Pulmonary artery endothelial cell (primary cell): ENCODE measurements around the gene IL12B. TPM values are rescaled to one million over a fixed set of nuclear protein-coding genes. Genes with fewer than 3 reads are reported as not detected.
"Not testable (repeated sequence)": the region's sequence is repeated elsewhere in the genome, so short reads cannot be mapped to it uniquely, and the experiment has no call there.

ENCODE experiments used
- DNase-seq: peaks from one replicate; pipeline ENCODE4 v3.0.0-alpha.2; 2011; ENCODE audit warnings: low read depth, low spot score
- total RNA-seq: library from RNA; depleted of rRNA; stranded (reverse); fragments of >200 nt; gene quantifications from 2 replicates; pipeline ENCODE4 v1.2.3, GENCODE V29; 2014

The IL12B gene
- total RNA-seq, 1 donor from 2014 or later = not detected

DNA sequence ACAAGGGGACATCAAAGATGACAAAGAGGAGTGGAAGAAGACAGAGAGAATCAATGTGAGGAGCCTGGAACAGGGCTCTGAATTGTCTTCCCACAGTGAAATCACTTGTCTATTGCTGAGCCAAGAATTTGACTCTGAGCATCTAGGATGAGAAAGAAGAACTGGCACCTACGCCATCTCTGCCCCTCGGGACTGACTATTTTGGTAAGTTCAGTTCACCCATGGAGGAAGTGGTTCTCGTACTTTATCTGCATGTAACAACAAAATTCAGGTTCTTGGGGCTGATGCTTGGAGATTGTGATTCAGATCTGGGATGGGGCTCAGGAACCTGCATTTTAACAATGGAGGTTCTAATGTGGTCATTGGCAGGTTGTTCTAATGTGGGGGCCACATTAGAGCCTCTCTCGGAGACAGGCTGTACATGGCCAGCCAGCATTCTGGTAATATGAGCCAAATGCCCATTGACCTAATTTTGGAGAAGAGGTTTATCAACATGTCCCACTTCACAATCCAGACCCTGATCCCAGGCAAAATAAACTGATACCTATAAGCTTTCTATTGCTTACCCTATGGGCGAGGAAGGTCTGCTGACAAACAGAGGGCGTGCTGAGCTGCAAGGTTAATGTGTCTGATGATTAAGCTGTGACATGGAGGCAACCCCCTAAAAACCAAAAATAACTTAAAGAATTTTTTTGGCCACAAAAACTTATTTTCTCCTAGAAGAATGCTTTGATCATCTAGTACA lies 2.7 kb upstream of the IL12B start:
- no peak for DNase-seq

DNA sequence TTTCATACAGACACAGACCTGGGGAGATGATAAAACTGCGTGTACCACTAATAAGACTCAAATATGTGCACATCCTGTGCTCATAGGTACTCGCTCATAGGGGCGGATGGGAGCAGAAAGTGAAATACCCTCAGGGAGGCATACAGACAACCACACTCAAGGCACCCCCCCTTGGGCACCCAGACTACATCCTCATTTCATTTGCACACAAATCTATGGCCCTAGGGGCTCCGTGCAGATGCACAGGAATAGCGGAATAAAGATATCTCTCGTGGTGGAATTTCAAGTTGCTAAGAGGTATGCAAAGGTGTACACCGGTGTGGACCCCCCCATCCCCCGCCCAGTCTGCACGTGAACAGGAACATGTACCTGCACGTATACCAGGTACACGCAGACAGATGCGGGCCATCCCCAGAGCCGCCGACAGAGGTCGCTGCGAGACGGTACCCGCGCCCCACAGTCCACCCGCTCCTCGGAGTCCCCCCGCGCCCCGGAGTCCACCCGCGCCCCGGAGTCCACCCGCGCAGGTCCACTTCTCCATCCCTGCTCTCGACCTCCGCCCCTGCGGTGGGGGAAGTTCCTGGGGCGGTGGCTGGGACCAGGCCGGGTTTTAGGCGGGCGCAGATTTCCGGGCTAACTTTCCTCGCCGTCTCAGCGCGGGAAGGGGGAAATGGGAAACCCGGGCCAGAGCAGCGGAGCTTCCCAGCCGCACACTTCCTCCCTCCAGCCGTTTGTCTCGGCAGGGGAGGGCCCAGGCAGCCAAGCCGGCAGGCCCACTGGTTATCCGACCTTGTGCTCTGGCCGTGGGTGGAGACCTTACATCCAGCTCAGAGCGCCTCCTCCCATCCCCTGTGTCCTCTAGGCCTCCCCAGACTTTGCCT lies 1.0 kb upstream of the IL12B start:
- DNase-seq = no peak

DNA sequence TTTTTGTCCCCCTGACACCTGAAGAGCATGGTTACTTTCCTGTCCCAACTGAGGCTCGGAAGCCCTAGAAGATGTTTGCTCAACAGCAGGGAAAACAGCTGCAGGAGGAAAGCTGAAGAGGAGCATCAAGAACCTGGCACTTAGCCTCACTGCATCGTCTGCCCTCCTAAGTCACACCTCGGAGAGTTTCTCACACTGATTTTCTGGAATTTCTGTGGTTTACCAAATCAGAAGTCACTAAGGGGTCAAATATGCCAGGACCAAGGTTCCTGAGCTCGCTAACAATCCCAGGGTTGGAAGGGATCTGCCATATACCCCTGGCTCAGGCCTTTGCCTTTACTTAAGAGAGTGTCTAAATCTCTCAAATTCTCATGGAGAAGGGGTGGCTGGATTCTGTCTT lies 5.3 kb downstream of the IL12B start:
- no peak for DNase-seq

DNA sequence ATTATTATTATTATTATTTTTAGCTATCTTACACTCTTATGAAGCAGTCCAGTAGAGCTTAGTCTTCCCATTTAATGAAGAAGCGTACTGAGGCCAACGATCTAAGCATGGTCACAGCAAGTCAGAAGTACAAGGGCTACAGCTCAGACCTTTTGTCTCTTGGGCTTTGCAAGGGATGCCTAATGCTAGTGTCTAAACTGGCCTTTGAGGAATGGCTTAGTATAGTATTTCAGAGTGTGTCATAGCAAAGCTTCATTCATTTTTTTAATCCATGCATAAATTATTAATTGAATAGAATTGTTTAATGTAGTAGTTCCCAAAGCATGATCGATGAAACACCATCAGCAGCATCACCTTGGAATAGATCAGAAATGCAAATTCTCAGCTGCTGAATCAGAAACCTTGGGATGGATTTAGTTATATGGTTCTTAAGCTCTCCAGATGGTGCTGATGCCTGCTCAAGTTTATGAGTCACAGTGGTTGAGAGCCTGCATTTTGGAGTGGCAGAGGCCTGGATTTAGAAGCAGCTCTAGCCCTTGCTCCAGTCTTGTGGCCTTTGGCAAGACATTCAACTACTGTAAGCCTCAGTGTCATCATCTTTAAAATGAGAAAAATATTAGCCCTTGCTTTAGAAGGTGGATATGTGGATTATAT lies 6.1 kb downstream of the IL12B start:
- DNase-seq = no peak

DNA sequence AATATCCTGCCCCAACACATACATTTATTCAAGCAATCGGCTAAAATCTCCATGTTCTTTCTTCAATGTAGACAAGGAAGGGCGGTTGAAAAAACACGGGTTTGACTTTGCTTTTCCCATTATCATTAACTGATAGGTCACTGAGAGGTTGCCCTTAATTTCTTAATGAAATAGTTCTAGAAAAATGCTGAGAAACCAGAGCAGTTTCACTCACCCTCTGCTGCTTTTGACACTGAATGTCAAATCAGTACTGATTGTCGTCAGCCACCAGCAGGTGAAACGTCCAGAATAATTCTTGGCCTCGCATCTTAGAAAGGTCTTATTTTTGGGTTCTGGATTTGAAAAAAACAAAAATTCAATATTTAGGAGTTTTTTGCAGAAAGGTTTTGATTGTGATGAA lies 8.1 kb downstream of the IL12B start:
- DNase-seq = no peak

DNA sequence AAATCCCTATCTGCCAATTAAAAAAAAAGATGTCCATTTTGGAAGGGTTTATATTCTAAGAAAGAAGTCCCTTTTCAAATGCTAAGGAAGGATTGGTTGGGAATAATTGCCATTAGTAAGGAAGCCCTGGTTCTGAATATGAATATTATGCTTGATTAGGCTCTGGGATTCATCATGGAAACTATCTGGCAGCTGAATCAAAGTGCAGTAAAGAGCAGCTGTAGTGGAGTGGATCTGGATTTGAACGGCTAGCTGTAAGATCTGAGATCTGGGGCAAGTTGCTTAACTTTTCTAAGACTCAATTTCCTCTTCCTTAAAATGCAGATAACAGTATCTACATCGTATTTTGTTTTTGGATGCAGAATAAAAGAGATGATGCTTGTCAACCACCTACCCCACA lies 10.5 kb downstream of the IL12B start:
- no peak for DNase-seq

DNA sequence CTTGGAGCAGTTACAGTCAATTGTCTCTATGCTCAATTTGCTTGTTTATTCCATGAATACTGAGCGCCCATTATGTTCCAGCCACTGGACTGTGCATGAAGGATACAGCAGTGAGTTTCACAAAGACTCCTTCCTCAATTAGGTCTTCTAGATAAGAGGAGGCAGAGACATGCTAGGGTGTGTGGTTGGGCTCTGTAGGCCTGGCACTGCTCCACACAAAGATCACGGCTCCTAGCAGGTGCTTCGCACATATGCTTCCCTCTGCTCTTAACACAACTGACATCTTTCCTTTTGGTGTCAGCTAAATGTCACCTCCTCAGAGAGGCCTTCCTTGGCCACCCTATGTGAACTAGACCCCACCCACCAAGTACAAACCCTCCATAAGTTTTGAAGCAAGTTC lies 10.9 kb downstream of the IL12B start:
- DNase-seq = no peak

DNA sequence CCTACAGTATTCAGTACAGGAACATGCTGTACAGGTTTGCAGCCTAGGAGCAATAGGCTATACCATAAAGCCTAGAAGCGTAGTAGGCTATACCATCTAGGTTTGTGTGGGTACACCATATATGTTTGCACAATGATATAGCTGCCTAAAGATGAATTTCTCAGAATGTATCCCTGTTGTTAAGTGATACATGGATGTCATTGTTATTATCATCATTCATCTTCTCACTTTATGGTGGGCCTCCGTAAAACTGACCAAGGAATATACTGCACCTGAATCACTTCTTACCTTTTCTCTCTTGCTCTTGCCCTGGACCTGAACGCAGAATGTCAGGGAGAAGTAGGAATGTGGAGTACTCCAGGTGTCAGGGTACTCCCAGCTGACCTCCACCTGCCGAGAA lies 11.8 kb downstream of the IL12B start:
- no peak for DNase-seq

DNA sequence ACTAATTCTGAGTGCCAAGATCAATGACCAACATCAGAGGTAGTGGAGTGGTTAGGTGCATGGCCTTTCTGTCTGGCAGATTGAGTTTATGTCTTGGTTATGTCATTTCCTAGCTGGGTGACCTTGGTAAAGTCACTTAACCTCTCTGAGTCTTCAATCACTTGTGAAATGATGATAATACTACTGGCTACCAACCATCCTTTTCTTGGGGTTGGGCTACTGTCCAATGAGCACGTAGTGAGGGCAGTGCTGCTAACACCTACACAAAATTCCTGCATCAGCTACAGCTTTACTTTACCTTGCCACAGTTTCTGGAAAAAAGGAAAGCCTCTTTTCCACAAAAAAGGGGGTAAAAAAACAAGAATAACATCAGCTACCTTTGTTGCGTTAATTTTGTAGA lies 12.4 kb downstream of the IL12B start:
- no peak for DNase-seq

DNA sequence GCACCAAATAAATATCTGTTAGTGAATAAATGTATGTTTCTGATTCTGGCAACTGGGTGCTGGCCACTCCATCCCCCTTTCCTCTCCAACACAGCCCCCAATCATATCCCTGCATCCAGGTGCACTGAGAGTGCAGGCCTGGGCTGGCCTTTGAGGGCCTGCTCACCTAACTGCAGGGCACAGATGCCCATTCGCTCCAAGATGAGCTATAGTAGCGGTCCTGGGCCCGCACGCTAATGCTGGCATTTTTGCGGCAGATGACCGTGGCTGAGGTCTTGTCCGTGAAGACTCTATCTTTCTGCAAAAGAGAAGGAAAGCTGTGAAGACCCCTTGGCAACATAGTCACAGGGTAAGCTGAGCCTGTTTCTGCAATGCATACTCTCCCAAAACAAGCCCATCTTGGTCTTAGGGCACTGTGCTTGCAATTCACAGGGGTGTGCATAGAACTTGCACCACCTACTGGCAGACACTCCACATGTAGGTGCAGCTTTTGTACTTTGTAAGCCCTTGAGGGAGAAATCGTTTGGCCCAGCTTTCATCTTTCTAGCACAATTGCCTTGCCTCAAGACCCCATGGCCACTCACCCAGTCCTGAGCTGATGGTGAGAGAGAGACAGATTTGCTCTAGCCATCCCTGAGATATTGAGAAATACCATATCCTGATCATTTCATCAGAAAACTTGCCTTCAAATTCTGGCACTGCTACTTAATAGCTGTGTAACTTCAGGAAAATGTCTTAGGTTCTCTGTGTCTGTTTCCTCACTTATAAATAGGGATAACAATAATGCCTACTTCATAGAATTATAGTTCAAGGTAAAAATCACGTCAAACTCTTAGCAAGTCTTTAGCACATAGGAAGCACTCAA lies 13.5 kb downstream of the IL12B start:
- peak; percentile 7 for DNase-seq

DNA sequence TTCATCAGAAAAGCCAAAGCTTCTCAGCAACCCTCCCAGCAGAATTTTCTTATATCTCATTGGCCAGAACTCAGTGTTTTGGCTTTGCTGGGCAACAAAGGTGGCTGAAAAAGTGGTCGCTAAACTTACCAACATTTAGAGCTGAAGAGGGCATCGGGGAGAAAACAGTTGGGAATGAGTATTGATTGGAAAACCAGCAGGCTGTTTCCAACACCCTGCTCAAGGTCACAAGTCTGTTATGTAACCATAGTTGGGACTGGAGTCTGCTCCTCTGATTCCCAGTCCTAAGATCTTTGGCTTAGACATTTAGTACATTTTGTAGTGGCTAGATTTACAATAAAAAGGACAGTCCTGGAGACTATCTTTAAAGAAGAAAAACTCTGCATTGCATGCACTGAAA lies 17.1 kb downstream of the IL12B start:
- DNase-seq = no peak

DNA sequence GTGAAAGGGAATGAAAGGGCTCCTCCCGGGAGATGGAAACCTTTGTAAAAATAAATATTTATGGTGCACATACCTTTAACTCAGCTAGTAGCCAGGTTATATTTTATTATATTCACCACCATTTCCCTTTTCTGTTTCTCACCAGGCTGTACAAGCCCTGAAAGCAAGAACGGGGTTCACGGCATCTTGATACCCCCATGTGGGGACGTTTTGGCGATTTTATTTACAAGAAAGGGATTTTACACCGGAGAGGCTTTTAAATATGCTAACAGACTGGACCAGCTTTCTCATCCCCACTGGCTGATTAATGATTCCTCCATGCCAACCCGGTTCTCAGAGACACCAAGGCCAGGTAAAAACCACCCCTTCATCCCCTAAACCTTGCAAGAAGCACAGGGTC lies 19.2 kb downstream of the IL12B start:
- no peak for DNase-seq

DNA sequence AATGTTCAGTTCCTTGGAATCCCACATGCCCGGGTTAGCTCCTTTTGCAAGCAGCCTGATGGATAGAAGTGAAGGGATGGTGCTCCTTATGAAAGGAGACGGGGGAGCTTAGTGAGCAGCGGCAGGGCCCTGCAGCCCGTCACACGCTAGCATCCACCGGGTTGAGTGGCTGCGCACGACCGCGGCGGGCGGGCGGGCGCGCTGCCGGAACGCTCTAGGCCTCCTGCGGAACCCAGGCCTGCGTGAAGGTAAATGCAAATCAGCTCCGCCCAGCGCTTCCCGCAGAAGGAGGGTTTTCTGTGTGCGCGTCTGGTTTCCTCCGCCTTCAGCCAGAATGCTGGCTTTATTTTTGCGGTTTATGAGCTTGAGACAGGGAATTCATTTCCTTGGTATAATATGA lies 19.8 kb downstream of the IL12B start:
- no peak for DNase-seq

DNA sequence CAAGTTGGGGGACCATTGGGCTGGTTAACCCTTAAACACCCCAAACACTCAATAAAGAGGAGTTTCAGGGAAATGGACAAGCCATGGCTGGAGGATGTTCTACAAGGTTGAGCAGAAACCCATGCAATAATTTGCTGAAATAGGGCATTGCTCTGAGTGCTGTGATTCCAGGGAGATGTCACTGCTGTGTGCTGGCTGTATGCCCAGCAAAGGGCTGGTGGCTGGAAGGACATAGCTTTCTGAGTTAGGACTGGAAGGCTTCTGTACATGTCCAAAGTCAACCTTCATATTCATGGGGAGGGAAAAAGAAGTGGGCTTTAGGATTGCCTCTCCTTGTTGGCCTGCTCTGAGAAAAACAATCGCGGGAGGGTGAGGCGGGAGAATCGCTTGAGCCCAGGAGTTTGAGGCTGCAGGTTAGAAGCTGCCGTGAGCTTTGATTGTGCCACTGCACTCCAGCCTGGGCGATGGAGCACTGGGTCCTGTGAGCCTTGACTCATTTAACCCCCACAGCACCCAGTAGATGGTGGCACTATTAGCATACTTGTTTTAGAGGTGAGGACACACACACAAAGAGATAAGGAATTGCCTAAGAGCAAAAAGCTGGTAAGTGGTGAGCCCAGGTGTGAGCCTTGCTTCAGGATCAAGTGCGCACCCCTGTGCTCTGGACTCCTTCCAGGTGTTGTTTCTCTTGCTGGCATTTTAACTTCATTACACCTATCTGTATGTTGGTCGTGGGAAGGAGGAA lies 20.4 kb downstream of the IL12B start:
- no peak for DNase-seq

DNA sequence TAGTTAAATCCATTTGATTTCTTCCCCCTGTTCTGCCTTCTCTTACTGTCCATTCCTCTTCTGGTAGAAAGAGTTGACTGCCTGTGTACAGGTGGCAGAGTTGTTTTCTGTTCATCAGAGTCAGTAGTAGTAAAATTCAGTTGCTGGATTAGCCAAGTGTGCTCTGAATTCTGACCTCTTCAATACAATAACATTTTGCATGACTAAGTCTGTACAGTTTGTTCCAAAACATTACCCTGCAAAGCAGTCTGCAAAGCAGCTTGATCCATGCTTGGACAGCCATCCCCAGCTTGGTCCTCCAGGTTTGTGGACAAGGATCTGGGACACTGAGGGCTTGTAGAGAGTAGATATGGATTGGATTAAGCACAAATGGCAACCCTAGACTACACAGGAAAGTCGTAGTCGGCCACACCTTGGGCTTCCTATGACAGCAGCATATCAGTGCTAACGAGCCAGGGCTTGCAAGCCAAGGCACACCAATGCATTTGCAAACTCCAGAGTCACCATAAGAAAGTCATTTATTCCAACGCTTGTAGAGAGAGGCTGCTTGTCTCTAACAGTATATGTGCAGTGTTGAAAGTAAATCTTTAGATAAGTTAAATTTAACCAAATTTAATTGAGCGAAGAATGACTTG lies 25.2 kb downstream of the IL12B start:
- DNase-seq = no peak

DNA sequence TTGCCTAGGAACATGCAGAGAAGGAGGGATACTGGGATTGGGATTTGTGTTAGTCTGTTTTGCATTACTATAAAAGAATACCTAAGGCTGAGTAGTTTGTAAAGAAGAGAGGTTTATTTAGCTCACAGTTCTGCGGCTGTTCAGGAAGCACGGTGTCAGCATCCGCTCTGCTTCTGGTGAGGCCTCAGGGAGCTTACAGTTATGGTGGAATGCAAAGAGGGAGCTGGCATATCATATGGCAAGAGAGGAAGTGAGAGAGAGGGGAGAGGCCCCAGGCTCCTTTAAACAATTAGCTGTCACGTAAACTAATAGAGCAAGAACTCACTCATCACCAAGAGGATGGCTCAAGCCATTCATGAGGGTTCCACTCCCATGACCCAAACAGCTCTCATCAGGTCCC lies 27.0 kb downstream of the IL12B start:
- DNase-seq = no peak

DNA sequence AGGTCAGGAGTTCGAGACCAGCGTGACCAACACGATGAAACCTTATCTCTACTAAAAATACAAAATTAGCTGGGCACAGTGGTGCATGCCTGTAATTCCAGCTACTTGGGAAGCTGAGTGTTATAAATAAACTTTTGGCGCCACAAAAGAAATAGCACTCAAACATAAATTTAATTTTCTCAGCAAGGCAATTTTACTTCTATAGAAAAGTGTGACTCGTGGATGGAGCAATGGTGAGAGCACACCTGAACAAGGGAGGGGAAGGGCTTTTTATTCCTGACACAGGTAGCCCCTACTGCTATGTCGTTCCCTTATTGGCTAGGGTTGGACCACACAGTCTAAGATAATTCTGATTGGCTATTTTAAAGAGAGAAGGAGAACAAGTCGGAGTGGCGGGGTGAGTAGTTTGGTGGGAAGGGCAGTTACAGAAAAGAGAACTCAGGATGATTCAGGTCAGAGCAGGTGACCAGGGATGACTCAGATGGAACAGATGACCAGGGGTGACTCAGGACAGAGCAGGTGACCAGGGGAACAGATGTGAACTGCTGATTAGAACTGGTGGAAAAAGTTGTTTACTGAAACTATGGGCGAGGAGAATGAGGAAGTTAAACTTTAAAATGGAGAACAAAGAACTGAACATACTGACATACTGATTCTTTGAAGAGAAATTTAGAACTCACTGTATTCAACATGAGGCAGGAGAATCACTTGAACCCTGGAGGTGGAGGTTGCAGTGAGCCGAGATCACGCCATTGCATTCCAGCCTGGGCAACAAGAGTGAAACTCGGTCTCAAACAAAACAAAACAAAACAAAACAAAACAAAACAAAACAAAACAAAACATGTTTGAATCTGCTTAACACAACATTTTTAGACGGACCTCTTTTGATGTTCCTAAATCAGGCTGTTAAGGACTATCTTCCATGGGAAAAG lies 28.1 kb downstream of the IL12B start:
- DNase-seq = not testable (repeated sequence)

DNA sequence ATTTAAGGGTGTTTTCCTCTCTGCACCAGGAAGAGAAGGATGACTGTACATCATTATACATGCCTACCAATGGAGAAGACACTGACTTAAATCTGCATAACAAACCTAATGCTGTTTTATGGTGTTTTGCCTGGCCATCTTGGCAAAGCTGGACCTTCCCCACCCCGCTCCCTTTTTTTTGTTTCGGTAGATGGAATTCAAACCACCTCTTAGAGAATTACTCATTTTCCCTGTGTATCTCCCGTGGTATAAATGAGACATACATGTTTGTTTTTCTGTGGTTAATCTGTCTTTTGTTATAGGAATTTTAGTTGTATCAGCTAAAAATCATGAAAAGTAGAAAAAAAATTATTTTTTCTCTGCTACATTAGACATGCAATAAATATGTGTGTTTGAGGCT lies 28.8 kb downstream of the IL12B start:
- DNase-seq = no peak

DNA sequence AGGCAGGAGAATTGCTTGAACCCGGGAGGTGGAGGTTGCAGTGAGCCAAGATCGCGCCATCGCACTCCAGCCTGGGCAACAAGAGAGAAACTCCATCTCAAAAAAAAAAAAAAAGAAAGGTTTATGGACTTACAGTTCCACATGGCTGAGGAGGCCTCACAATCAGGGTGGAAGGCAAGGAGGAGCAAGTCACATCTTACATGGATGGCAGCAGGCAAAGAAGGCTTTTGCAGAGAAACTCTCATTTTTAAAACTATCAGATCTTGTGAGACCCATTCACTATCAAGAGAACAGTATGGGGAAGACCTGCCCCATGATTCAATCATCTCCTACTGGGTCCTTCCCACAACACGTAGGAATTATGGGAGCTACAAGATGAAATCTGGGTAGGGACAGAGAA lies 33.0 kb downstream of the IL12B start:
- DNase-seq = not testable (repeated sequence)
